HG03571 (cell line): ENCODE data around the gene ZNF410.
"Not testable (repeated sequence)": the region's sequence is repeated elsewhere in the genome, so short reads cannot be mapped to it uniquely, and the experiment has no call there.

Experiments used
- ATAC-seq: cut with Tn5 transposase; IDR thresholded peaks from one replicate; pipeline ENCODE4 v1.9.1; 2021; ENCODE audit not compliant: unreplicated experiment

ZNF410 gene

GRCh38 chr14:73884438-73885190 lies 2.0 kb upstream of the ZNF410 start:
- ATAC-seq: no peak

DNA sequence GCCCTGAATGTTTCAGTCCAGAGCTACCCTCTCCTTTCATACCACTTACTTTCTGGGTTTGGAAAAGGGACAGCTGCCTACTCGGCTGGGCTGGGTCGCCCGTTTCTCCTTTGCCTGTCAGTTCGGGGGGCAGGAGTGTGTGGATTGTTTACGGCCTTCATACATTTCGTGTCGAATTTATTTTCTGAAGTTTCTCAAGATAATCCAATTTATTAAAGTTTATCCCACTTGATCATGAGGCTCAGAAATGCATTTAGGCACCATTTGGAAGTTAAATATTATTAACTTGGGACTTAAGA lies 608 bp downstream of the ZNF410 start:
- ATAC-seq: no peak

- ATAC-seq: no peak
Measured at GRCh38 chr14:73887694-73888459, 1.2 kb downstream of the ZNF410 start.

GRCh38 chr14:73888460-73888725 lies 1.7 kb downstream of the ZNF410 start:
- no peak for ATAC-seq

DNA sequence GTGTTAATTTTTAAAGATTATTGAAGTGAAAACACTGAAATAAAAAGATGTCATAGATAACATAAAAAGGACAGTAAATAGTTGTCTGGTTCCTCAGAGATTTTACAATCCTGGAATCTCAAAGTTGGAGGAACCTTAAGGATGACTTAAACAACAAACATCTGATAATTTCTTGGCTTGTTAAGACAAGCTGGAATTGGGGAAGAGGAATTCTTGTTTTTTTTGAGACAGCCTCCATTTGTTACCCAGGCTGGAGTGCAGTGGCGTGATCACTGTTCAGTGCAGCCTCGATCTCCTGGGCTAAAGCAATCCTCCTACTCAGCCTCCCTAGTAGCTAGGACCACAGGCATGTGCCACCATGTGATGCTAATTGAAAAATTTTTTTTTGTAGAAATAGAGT lies 2.3 kb downstream of the ZNF410 start:
- no peak for ATAC-seq

DNA sequence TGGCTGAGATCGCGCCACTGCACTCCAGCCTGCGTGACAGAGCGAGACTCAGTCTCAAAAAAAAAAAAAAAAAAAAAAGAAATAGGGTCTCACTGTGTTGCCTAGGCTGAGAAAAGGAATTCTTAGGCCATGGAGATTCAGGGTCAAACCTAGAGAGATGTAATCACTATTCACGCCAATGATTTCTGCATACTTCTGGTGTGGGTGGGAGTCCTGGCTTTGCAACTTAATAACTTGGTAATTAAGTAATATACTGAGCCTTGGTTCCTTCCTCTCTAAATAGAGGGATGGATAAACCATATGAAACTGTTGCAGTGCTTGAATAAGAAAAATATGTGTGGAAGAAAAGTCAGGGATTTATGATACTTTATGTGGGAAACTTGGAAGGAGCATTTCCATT lies 2.7 kb downstream of the ZNF410 start:
- no peak for ATAC-seq

DNA sequence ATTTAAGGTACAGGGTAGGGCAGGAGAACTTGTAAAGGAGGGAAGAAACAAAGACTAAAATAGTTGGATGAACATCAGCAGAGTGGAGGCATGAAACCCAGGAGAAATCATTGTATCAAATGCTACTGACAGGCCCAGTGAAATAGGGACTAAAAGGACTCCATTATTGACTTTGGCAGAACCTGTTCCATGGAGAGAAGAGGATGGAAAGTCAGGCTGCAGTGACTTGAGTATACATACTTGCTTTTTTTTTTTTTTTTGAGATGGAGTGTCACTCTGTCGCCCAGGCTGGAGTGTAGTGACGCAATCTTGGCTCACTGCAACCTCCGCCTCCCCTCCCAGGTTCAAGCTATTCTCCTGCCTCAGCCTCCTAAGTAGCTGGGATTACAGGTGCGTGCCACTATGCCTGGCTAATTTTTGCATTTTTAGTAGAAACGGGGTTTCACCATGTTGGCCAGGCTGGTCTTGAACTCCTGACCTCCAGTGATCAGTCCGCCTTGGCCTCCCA lies 7.6 kb downstream of the ZNF410 start:
- not testable (repeated sequence) for ATAC-seq

GRCh38 chr14:73895939-73896338 lies 9.3 kb downstream of the ZNF410 start:
- ATAC-seq: no peak

DNA sequence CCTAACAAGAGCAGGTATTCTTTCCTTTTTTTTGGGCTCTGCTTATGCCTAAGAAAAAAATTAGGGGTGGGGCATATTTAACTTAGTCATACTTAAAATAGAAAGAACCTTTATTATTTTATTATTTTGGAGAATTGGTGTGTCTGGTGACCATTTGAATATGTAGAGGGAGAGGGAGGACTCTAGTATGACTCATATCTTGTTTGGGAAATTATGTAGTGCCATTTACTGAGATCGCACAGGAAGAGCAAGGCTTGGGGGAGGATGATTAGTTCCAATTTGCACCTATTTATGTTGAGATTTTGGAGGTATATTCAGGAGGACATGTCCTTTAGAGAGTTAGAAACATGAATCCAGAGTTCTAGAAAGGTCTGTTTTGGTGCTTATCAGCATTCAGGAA lies 9.9 kb downstream of the ZNF410 start:
- no peak for ATAC-seq

- no peak for ATAC-seq
Measured at GRCh38 chr14:73903028-73903427, 16.4 kb downstream of the ZNF410 start.

DNA sequence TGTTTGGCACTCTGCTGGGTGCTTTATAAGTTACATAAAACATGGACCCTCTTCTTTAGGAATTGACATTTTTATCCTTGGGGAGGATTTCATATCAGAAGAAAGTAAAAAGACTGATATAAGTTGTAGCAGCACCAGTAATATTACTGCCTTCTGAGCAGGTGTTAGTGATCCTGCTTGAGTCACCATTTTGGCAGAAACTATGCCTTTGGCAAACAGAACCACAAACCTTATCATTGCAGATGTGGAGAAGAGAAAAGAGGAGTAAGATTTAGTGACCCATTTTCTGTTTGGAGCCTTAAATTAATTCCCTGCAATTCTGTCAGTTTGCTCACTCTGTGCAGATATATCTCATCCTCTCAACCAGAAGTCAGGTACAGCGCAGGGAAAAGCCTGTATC lies 23.0 kb downstream of the ZNF410 start:
- no peak for ATAC-seq

DNA sequence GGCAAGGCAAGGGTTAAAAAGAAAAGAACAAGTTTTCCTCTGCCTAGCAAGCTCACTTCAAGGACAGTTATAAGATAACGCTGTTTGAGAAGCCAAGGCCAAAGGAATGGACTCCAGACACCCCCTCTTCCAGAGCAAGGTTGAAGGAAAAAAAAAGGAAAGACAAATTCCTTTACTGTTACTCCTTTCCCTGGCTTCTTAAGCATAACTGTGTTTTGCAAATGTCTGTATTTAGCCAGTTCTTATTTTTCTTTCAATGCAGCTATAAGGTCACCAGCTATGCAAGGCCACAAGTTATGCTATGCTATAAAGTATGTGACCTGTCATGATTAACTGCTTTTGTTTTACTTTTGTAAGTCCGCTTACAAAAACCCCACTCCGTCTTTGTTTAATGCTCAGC lies 26.6 kb downstream of the ZNF410 start:
- ATAC-seq: no peak

DNA sequence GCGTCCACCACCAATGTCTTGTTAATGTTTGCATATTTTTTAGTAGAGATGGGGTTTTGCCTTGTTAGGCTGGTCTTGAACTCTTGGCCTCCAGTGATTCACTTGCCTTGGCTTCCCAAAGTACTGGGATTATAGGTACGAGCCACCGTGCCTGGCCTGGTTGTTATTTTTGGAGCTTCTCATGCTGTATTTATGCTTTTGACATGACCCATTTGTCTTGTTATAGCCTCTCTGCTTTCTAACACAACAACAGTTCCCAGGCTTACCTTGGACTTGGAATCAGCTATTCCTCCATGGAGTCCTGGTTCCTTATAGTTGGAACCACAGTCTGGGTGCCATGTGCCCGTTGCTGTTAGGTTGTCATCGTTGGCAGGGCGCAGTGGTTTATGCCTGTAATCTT lies 29.7 kb downstream of the ZNF410 start:
- no peak for ATAC-seq

DNA sequence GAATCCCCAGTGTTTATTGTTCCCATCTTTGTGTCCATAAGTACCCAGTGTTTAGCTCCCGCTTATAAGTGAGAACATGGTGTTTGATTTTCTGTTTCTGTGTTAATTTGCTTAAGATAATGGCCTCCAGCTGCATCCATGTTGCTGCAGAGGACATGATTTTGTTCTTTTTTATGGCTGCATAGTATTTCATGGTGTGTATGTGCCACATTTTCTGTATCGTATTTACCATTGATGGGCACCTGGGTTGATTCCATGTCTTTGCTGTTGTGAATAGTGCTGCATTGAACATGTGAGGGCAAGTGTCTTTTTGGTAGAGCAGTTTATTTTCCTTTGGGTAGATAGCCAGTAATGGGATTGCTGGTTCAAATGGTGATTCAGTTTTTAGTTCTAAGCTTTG lies 32.8 kb downstream of the ZNF410 start:
- not testable (repeated sequence) for ATAC-seq

GRCh38 chr14:73924337-73924736 lies 37.7 kb downstream of the ZNF410 start:
- ATAC-seq: no peak

- ATAC-seq: no peak
Measured at GRCh38 chr14:73935666-73936065, 49.0 kb downstream of the ZNF410 start.

DNA sequence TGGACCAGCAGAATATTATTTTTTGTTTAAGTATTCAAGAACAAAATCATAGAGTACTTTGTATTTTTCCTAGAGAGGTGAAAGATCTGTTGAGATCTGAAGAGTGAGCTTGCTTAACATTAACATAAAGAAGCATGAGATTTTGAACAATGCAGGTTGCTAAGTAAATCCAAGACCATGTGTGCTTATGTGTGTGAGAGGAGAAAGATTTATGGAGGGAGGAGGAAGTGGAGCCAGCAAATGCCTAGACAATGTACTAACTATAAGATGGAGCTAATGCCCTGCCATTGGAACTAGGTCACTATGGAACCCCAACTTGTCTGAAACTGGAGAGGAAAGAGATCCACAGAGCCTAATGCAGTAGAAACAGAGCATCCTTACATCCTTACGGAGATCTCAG lies 49.9 kb downstream of the ZNF410 start:
- ATAC-seq: no peak

DNA sequence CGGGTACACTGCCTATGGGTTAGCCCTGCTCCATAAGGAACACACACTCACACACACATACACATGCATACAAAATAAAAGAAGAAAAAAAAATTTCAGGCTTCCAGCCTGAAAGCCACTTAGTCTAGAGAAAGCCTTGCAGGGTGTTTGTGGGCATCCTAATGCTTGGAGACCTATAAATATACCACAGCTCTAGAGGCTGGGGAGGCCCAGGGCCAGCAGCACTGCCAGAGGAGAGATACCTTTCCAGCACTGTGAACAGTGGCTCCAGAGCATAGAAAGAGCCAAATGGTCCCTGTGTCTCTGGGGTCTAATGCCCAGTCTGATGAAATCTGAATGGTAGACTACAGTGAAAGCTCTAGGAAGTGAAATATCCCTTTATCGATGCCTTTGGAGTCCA lies 50.4 kb downstream of the ZNF410 start:
- no peak for ATAC-seq

DNA sequence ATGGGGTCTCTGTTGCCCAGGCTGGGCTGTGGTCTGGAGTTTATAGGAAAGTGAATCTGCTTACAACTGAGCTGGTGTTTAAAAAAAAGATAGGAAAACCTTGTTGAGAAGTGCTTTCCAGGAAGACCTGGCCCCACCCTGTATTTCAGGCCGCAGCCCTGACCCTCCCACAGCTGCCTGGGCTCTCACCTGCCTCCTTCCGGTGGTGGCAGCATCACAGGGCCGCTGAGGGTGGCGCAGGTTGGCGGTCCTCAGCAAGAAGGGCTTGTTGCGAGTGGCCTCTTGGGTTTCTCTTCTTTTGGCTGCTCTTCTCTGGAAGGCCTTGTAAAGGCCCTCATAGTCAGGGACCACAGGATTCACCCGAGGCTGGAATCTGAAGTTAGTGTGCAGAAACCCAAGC lies 55.5 kb downstream of the ZNF410 start:
- no peak for ATAC-seq

DNA sequence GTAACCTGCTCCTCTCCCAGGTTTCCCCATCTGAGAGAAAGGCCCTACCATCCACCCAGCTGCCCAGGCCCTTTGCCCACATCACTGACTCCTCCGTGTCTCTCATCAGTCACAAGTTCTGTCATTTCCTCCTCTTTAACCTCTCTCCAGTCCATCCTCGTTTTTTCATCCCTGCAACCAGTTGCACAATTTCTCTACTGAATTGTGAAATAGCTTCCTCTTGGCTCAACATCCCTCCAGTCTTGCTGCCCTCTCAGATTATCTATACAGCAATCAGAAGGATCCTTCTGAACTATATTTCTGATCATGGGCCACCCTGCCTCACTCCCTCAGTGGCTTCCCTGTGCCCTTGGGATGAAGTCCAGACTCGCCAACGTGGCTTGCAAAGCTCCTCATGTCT lies 56.4 kb downstream of the ZNF410 start:
- ATAC-seq: no peak

DNA sequence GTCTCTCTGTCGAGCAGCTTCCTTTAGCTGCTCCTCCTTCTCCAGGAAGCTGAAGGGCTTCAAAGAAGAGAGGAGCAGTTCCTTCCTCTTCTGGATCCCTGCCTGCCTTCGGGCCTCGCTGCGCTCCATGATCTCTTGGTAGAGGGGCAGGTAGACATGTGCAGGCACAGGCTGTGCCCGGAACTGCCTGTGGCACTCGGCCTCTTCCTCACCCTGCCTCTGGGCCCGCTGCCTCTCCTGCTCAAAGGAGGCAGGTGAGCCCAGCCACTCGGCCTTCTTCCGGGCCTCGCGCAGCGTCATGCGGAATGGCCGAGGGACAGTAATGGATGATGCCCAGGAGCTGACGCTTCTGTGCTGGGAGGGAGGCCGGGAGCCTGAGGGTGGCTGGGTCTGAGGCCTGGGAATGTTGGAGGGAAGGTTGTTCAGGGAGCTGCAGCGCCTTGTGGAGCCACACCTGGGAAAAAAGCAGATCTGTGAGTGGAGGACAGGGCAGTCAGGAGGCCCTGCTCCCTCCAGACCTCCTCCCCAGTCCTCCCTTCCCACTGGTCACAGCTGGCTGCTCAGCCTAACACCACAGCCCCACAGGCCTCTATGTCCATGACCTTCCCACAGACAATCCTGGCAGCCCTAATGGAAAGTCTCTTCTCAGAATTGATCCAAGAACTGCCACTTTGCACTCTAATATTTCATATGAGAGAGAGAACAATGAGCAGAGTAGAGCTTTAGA lies 57.9 kb downstream of the ZNF410 start:
- no peak for ATAC-seq

- ATAC-seq: no peak
Measured at GRCh38 chr14:73945159-73945670, 58.6 kb downstream of the ZNF410 start.
